ENCODE data around the gene NIPAL3. TPM values are rescaled to one million over a fixed set of nuclear protein-coding genes. Genes with fewer than 3 reads are reported as not detected.
"Not testable (repeated sequence)": the region's sequence is repeated elsewhere in the genome, so short reads cannot be mapped to it uniquely, and the experiment has no call there.

NIPAL3 gene
- total RNA-seq, 1 donor: 31.8 TPM

DNA sequence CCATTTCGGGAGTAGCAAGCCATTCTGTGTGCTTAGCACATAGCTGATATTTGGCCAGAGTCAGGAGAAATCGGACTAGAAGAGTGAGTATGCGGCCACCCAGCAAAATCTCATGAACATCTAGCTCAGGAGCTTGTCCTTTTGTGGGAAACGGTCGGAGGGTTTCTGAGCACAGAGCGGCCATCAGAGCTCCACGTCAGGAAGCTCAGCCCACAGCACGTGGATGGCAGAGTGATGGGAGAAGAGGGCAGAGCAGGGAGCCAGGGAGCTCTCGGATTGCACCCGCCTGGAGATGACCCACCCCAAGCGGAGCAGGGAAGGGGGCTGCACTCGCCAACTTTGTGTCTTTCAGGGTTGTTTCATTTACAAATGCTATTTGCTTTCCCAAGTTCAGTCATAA is 100.9 kb downstream of the NIPAL3 start:
- H3K79me2 ChIP-seq (ENCODE audit: insufficient read depth, low read length): no peaks in the 10 kb centered on the region
- H3K4me3 ChIP-seq (ENCODE audit: insufficient read depth, low read length): no peak overlapping the region
- H3K4me1 ChIP-seq (ENCODE audit: insufficient read depth, low read length): no peaks in the 10 kb centered on the region
- H3K9me3 ChIP-seq (ENCODE audit: low read depth, low read length): no peaks in the 10 kb centered on the region
- H3K27ac ChIP-seq (ENCODE audit: low read depth, low read length): no peak overlapping the region
- TF ChIP-seq, protein P1, sequence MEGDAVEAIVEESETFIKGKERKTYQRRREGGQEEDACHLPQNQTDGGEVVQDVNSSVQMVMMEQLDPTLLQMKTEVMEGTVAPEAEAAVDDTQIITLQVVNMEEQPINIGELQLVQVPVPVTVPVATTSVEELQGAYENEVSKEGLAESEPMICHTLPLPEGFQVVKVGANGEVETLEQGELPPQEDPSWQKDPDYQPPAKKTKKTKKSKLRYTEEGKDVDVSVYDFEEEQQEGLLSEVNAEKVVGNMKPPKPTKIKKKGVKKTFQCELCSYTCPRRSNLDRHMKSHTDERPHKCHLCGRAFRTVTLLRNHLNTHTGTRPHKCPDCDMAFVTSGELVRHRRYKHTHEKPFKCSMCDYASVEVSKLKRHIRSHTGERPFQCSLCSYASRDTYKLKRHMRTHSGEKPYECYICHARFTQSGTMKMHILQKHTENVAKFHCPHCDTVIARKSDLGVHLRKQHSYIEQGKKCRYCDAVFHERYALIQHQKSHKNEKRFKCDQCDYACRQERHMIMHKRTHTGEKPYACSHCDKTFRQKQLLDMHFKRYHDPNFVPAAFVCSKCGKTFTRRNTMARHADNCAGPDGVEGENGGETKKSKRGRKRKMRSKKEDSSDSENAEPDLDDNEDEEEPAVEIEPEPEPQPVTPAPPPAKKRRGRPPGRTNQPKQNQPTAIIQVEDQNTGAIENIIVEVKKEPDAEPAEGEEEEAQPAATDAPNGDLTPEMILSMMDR (IDR thresholded peaks at IDR 0.05; ENCODE audit: extremely low read depth, low read depth, low read length): no peak
- H3K36me3 ChIP-seq (ENCODE audit: insufficient read depth, low read length): no peaks in the 10 kb centered on the region
- no peaks in the 10 kb centered on the region for H3K27me3 ChIP-seq (ENCODE audit: insufficient read depth, low read length)
- H4K20me1 ChIP-seq (ENCODE audit: insufficient read depth, low read length): no peaks in the 10 kb centered on the region
- no peak overlapping the region for H3K4me2 ChIP-seq (ENCODE audit: insufficient read depth, low read length)
- no peak overlapping the region for H2AFZ ChIP-seq (ENCODE audit: low read length)
- DNase-seq (ENCODE audit: insufficient read length, low spot score, missing footprints): no peak

- Histone ChIP-seq H3K4me2 (ENCODE audit: insufficient read depth, low read length) (no peak overlapping the region), H3K36me3 (ENCODE audit: insufficient read depth, low read length) (no peaks in the 10 kb centered on the region), H3K4me3 (ENCODE audit: insufficient read depth, low read length) (no peak overlapping the region), H3K9me3 (ENCODE audit: low read depth, low read length) (no peaks in the 10 kb centered on the region), H2AFZ (ENCODE audit: low read length) (no peak overlapping the region), H3K79me2 (ENCODE audit: insufficient read depth, low read length) (no peaks in the 10 kb centered on the region), H4K20me1 (ENCODE audit: insufficient read depth, low read length) (no peaks in the 10 kb centered on the region), H3K27me3 (ENCODE audit: insufficient read depth, low read length) (no peaks in the 10 kb centered on the region), H3K27ac (ENCODE audit: low read depth, low read length) (no peak overlapping the region), H3K4me1 (ENCODE audit: insufficient read depth, low read length) (no peaks in the 10 kb centered on the region)
- TF ChIP-seq, protein P1 (IDR thresholded peaks at IDR 0.05; ENCODE audit: extremely low read depth, low read depth, low read length): no peak
- no peak for DNase-seq (ENCODE audit: insufficient read length, low spot score, missing footprints)
Measured at GRCh38 chr1:24517898-24518297, 102.3 kb downstream of the NIPAL3 start.

GRCh38 chr1:24520282-24520681 is 104.7 kb downstream of the NIPAL3 start:
- H3K27ac ChIP-seq (ENCODE audit: low read depth, low read length); H2AFZ ChIP-seq (ENCODE audit: low read length); DNase-seq (ENCODE audit: insufficient read length, low spot score, missing footprints); H3K36me3 ChIP-seq (ENCODE audit: insufficient read depth, low read length); H3K79me2 ChIP-seq (ENCODE audit: insufficient read depth, low read length); H3K4me3 ChIP-seq (ENCODE audit: insufficient read depth, low read length); H3K4me2 ChIP-seq (ENCODE audit: insufficient read depth, low read length); H3K9me3 ChIP-seq (ENCODE audit: low read depth, low read length); H4K20me1 ChIP-seq (ENCODE audit: insufficient read depth, low read length); H3K27me3 ChIP-seq (ENCODE audit: insufficient read depth, low read length); H3K4me1 ChIP-seq (ENCODE audit: insufficient read depth, low read length): not testable (repeated sequence)

Other genes with a start within 250 kb of the NIPAL3 start
- under 0.01 TPM in 1 of 2 replicates, not detected in the other for gene IFNLR1, start 228.5 kb upstream of the NIPAL3 start, total RNA-seq
- not detected in 2 replicates for gene GRHL3, start 96.4 kb upstream of the NIPAL3 start, total RNA-seq
- 7.2 and 7.4 TPM in 2 replicates for gene STPG1, start 2.0 kb upstream of the NIPAL3 start, total RNA-seq
- gene RCAN3, start 87.0 kb downstream of the NIPAL3 start, total RNA-seq: 1.8 and 3.5 TPM in 2 replicates
- not detected in 2 replicates for gene NCMAP, start 140.3 kb downstream of the NIPAL3 start, total RNA-seq
- 50.7 and 53.3 TPM in 2 replicates for gene SRRM1, start 227.5 kb downstream of the NIPAL3 start, total RNA-seq

Data from osteoblast (primary cell).